ENCODE results near the gene PPP2R2D. TPM values are rescaled to one million over a fixed set of nuclear protein-coding genes. Genes with fewer than 3 reads are reported as not detected.

PPP2R2D gene
- total RNA-seq, 2 experiments from 2014 or later, result 37.4 to 38.5 TPM

DNA sequence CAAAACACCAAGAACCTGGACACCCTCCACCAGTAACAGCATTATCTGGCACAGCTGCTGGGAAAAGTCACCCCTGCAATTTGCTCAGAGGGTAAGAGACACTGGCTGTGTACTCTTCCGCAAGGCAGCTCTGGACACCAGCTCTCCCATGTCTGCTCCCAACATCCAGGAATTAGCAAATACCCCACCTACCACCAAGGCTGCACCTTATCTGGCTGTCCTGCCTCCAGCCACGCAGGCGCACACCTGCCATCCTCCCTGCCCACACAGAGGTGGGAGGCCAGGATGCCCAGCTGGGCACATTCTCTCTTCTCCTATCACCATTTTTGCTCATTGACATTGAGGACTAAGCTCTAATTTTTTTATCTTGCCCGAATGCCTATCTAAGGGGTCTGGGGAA, 101.2 kb downstream of the PPP2R2D start:
- no peak for TF ChIP-seq EZH2phosphoT487 (IDR thresholded peaks at IDR 0.05; ENCODE audit: borderline replicate concordance, low read depth, low read length)
- TF ChIP-seq, protein P1, sequence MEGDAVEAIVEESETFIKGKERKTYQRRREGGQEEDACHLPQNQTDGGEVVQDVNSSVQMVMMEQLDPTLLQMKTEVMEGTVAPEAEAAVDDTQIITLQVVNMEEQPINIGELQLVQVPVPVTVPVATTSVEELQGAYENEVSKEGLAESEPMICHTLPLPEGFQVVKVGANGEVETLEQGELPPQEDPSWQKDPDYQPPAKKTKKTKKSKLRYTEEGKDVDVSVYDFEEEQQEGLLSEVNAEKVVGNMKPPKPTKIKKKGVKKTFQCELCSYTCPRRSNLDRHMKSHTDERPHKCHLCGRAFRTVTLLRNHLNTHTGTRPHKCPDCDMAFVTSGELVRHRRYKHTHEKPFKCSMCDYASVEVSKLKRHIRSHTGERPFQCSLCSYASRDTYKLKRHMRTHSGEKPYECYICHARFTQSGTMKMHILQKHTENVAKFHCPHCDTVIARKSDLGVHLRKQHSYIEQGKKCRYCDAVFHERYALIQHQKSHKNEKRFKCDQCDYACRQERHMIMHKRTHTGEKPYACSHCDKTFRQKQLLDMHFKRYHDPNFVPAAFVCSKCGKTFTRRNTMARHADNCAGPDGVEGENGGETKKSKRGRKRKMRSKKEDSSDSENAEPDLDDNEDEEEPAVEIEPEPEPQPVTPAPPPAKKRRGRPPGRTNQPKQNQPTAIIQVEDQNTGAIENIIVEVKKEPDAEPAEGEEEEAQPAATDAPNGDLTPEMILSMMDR (conservative IDR thresholded peaks at IDR 0.05; ENCODE audit: low read length), result no peak
- ChIA-PET POLR2A (no interaction called here), CTCF (ENCODE audit: unreplicated experiment) (no interaction called here)
- Histone ChIP-seq H3K4me1 (ENCODE audit: insufficient read depth, low read length, poor library complexity, severe bottlenecking) (peaks cover 10% of the 10 kb centered on the region), H3K9me2 (ENCODE audit: insufficient read depth, low read length) (no peaks in the 10 kb centered on the region), H3K9me3 (ENCODE audit: low read length) (no peaks in the 10 kb centered on the region), H3K4me3 (ENCODE audit: low read depth, low read length, poor library complexity, severe bottlenecking) (no peak overlapping the region), H4K20me1 (ENCODE audit: insufficient read depth, low read length) (no peaks in the 10 kb centered on the region), H2AFZ (ENCODE audit: low read length) (no peak overlapping the region), H3K27ac (ENCODE audit: low read depth, low read length, poor library complexity, severe bottlenecking) (no peak overlapping the region), H3K79me2 (ENCODE audit: insufficient read depth, low read depth, low read length) (no peaks in the 10 kb centered on the region), H3K36me3 (ENCODE audit: insufficient read depth, low read length) (no peaks in the 10 kb centered on the region), H3K4me2 (ENCODE audit: low read length) (no peak overlapping the region)
- intact Hi-C loops (cut with micrococcal nuclease; ENCODE audit: unreplicated experiment), result no loop called here
- DNase-seq (ENCODE audit: low spot score), result no peak
- no TSS peak for BruUV-seq (replicated peaks)

DNA sequence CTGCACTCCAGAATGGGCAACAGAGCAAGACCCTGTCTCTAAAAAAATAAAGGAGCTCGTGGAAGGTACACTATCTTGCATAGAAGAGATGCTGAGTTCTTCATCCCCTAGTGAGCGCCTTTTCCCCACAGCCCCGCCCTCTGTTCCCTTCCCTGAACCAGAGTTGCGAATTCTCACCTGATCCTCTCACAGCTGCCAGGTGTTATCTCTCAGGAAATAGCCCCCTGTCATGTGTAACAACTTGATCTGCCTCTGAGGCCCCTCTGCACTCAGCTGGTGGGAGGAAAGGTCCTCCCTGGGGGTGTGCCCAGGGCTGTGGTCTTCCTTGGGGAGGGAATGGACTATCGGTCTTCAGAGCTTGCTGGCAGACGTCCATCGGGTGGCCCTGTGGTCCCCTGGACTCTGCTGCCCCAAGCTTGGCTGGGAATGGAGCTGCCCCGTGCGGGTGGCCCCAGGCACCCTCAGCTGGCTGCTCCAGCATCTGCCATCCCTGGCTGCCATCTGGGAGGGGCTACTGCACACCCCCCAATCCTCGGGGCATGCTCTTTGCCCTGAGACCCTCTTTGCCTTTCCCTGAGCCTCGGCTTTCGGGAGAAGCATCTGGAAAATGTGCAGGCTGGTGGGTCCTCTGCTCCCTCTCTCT, 102.6 kb downstream of the PPP2R2D start:
- BruUV-seq (replicated peaks), result no TSS peak
- Histone ChIP-seq H3K36me3 (ENCODE audit: insufficient read depth, low read length) (no peaks in the 10 kb centered on the region), H3K79me2 (ENCODE audit: insufficient read depth, low read depth, low read length) (no peaks in the 10 kb centered on the region), H3K4me3 (ENCODE audit: low read depth, low read length, poor library complexity, severe bottlenecking) (no peak overlapping the region), H3K4me2 (ENCODE audit: low read length) (no peak overlapping the region), H2AFZ (ENCODE audit: low read length) (no peak overlapping the region), H3K9me3 (ENCODE audit: low read length) (no peaks in the 10 kb centered on the region), H4K20me1 (ENCODE audit: insufficient read depth, low read length) (no peaks in the 10 kb centered on the region), H3K4me1 (ENCODE audit: insufficient read depth, low read length, poor library complexity, severe bottlenecking) (no peaks in the 10 kb centered on the region), H3K27ac (ENCODE audit: low read depth, low read length, poor library complexity, severe bottlenecking) (no peak overlapping the region), H3K9me2 (ENCODE audit: insufficient read depth, low read length) (no peaks in the 10 kb centered on the region)
- ChIA-PET POLR2A (no interaction called here), CTCF (ENCODE audit: unreplicated experiment) (interaction anchor here (0.6 kb wide), 1 partner anchor 295 kb away, joined by 3 read pairs; no protein-coding TSS in a partner anchor)
- no peak for DNase-seq (ENCODE audit: low spot score)
- intact Hi-C loops (cut with micrococcal nuclease; ENCODE audit: unreplicated experiment), result no loop called here
- TF ChIP-seq EZH2phosphoT487 (IDR thresholded peaks at IDR 0.05; ENCODE audit: borderline replicate concordance, low read depth, low read length), result no peak
- TF ChIP-seq, protein P1 (conservative IDR thresholded peaks at IDR 0.05; ENCODE audit: low read length), result no peak

DNA sequence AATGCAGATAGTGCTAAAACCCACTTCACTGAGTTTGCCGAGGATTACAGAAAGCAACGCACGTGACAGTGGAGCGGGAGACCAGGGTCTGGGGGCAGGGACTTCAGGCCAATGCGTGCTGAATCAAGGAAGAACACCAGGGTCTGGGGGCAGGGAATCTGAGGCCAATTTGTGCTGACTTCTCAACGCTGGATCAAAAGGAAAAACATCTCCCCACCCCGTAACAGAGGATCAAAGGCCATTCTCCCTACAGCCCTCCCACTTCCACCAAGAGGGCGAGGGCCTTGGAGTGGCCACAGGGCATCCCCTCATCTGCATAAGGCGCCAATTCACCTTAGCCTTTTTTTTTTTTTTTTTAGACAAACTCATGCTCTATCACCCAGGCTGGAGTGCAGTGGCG, 103.2 kb downstream of the PPP2R2D start:
- Histone ChIP-seq H3K9me2 (ENCODE audit: insufficient read depth, low read length) (no peaks in the 10 kb centered on the region), H3K36me3 (ENCODE audit: insufficient read depth, low read length) (no peaks in the 10 kb centered on the region), H3K27ac (ENCODE audit: low read depth, low read length, poor library complexity, severe bottlenecking) (no peak overlapping the region), H3K9me3 (ENCODE audit: low read length) (no peaks in the 10 kb centered on the region), H4K20me1 (ENCODE audit: insufficient read depth, low read length) (no peaks in the 10 kb centered on the region), H3K79me2 (ENCODE audit: insufficient read depth, low read depth, low read length) (no peaks in the 10 kb centered on the region), H3K4me2 (ENCODE audit: low read length) (no peak overlapping the region), H3K4me1 (ENCODE audit: insufficient read depth, low read length, poor library complexity, severe bottlenecking) (no peaks in the 10 kb centered on the region), H2AFZ (ENCODE audit: low read length) (no peak overlapping the region), H3K4me3 (ENCODE audit: low read depth, low read length, poor library complexity, severe bottlenecking) (no peak overlapping the region)
- ChIA-PET CTCF (ENCODE audit: unreplicated experiment) (no interaction called here), POLR2A (no interaction called here)
- no peak for DNase-seq (ENCODE audit: low spot score)
- no peak for TF ChIP-seq EZH2phosphoT487 (IDR thresholded peaks at IDR 0.05; ENCODE audit: borderline replicate concordance, low read depth, low read length)
- TF ChIP-seq, protein P1 (conservative IDR thresholded peaks at IDR 0.05; ENCODE audit: low read length), result no peak
- BruUV-seq (replicated peaks), result no TSS peak
- intact Hi-C loops (cut with micrococcal nuclease; ENCODE audit: unreplicated experiment), result no loop called here

Measured in OCI-LY7 (cell line).